H9 (cell line): ENCODE results near the gene ZNF576. TPM values are rescaled to one million over a fixed set of nuclear protein-coding genes. Genes with fewer than 3 reads are reported as not detected.

Experiments
- DNase-seq: peaks from one replicate; pipeline ENCODE4 v3.0.0-alpha.2; 2017
- H2AFZ ChIP-seq: one replicate; pipeline ENCODE4 v1.6.1; 2013; ENCODE audit warnings: mild to moderate bottlenecking, low read length, control low read depth, moderate library complexity
- H2AK5ac ChIP-seq: 2 replicates; pipeline ENCODE4 v1.6.1; 2013; ENCODE audit warnings: low read length, control low read depth, mixed read lengths; ENCODE audit not compliant: insufficient read length
- H2BK120ac ChIP-seq: one replicate; pipeline ENCODE4 v1.6.1; 2013; ENCODE audit warnings: low read depth, mild to moderate bottlenecking, low read length, control low read depth, inconsistent platforms; ENCODE audit not compliant: poor library complexity, severe bottlenecking
- H2BK12ac ChIP-seq: 2 replicates; pipeline ENCODE4 v1.6.1; 2013; ENCODE audit warnings: low read length, control low read depth, mixed read lengths, low read depth; ENCODE audit not compliant: insufficient read length
- H2BK15ac ChIP-seq: 2 replicates; pipeline ENCODE4 v1.6.1; 2013; ENCODE audit warnings: low read depth, low read length, control low read depth
- H2BK20ac ChIP-seq: one replicate; pipeline ENCODE4 v1.6.1; 2013; ENCODE audit warnings: low read depth, mild to moderate bottlenecking, low read length, control low read depth, inconsistent platforms; ENCODE audit not compliant: poor library complexity, severe bottlenecking
- H2BK5ac ChIP-seq: 2 replicates; pipeline ENCODE4 v1.6.1; 2013; ENCODE audit warnings: low read length, control low read depth, mixed read lengths; ENCODE audit not compliant: insufficient read length
- H3K14ac ChIP-seq: 2 replicates; pipeline ENCODE4 v1.6.1; 2013; ENCODE audit warnings: low read length, control low read depth; ENCODE audit not compliant: insufficient read depth
- H3K18ac ChIP-seq: 2 replicates; pipeline ENCODE4 v1.6.1; 2013; ENCODE audit warnings: low read depth, mild to moderate bottlenecking, mixed read lengths, low read length, control low read depth; ENCODE audit not compliant: insufficient read length
- H3K23ac ChIP-seq: 2 replicates; pipeline ENCODE4 v1.6.1; 2013; ENCODE audit warnings: low read length, control low read depth, mixed read lengths, low read depth; ENCODE audit not compliant: insufficient read length
- H3K23me2 ChIP-seq: 2 replicates; pipeline ENCODE4 v1.6.1; 2013; ENCODE audit warnings: low read depth, mild to moderate bottlenecking, mixed read lengths, low read length, control low read depth; ENCODE audit not compliant: insufficient read length, poor library complexity, severe bottlenecking
- H3K27ac ChIP-seq: 2 replicates; pipeline ENCODE4 v1.5.1; 2013; ENCODE audit warnings: low read length, control low read depth, mixed read lengths, low read depth; ENCODE audit not compliant: insufficient read length
- H3K27me3 ChIP-seq: 2 replicates; pipeline ENCODE4 v1.6.1; 2013; ENCODE audit warnings: low read length, control low read depth, inconsistent platforms; ENCODE audit not compliant: insufficient read depth
- H3K4ac ChIP-seq: 2 replicates; pipeline ENCODE4 v1.6.1; 2013; ENCODE audit warnings: low read depth, mild to moderate bottlenecking, control low read depth, inconsistent platforms, low read length, moderate library complexity
- H3K4me1 ChIP-seq: 2 replicates; pipeline ENCODE4 v1.6.1; 2013; ENCODE audit warnings: low read length, control low read depth, inconsistent platforms; ENCODE audit not compliant: insufficient read depth
- H3K4me2 ChIP-seq: 2 replicates; pipeline ENCODE4 v1.6.1; 2013; ENCODE audit warnings: low read length, control low read depth, mixed read lengths; ENCODE audit not compliant: insufficient read length, insufficient read depth
- H3K56ac ChIP-seq: 2 replicates; pipeline ENCODE4 v1.6.1; 2013; ENCODE audit warnings: low read depth, mild to moderate bottlenecking, mixed read lengths, low read length, control low read depth; ENCODE audit not compliant: insufficient read length
- H3K79me1 ChIP-seq: 2 replicates; pipeline ENCODE4 v1.6.1; 2013; ENCODE audit warnings: low read depth, mild to moderate bottlenecking, moderate library complexity, low read length, control low read depth, inconsistent platforms; ENCODE audit not compliant: insufficient read depth, poor library complexity, severe bottlenecking
- H3K79me2 ChIP-seq: 2 replicates; pipeline ENCODE4 v1.6.1; 2013; ENCODE audit warnings: low read length, control low read depth, inconsistent platforms; ENCODE audit not compliant: insufficient read depth
- H3K9ac ChIP-seq: 2 replicates; pipeline ENCODE4 v1.6.1; 2013; ENCODE audit warnings: low read length, control low read depth, mixed read lengths; ENCODE audit not compliant: insufficient read length; ENCODE audit errors: extremely low read depth
- H3K9me3 ChIP-seq: one replicate; pipeline ENCODE4 v1.6.1; 2013; ENCODE audit warnings: low read depth, low read length, inconsistent platforms; ENCODE audit not compliant: control insufficient read depth
- H3T11ph ChIP-seq: one replicate; pipeline ENCODE4 v1.6.1; 2013; ENCODE audit warnings: mild to moderate bottlenecking, low read length, control low read depth, inconsistent platforms
- H4K20me1 ChIP-seq: one replicate; pipeline ENCODE4 v1.6.1; 2013; ENCODE audit not compliant: control insufficient read depth, insufficient read length, insufficient read depth
- H4K5ac ChIP-seq: 2 replicates; pipeline ENCODE4 v1.6.1; 2013; ENCODE audit warnings: low read depth, mild to moderate bottlenecking, mixed read lengths, low read length, control low read depth; ENCODE audit not compliant: insufficient read length
- H4K8ac ChIP-seq: replicated peaks from 2 replicates; pipeline ENCODE4 v1.6.1; 2013; ENCODE audit warnings: low read length, control low read depth, mixed read lengths, low read depth; ENCODE audit not compliant: insufficient read length
- H4K91ac ChIP-seq: 2 replicates; pipeline ENCODE4 v1.6.1; 2013; ENCODE audit warnings: low read depth, mild to moderate bottlenecking, moderate library complexity, mixed read lengths, low read length, control low read depth; ENCODE audit not compliant: insufficient read length
- H3K27ac Mint-ChIP-seq, 3 experiments: 2 replicates in 2 of 3; 3 replicates in 1 of 3; pipeline ENCODE4 v1.8.0; 2020 to 2021; ENCODE audit warnings: mixed read lengths in 3 of 3, mild to moderate bottlenecking in 1 of 3, moderate library complexity in 1 of 3
- H3K27me3 Mint-ChIP-seq: 2 replicates; pipeline ENCODE4 v1.8.0; 2021; ENCODE audit warnings: low read depth, mild to moderate bottlenecking, moderate library complexity, mixed read lengths
- H3K36me3 Mint-ChIP-seq, 3 experiments: 2 replicates in 2 of 3; 3 replicates in 1 of 3; pipeline ENCODE4 v1.8.0; 2020 to 2021; ENCODE audit warnings: low read depth in 3 of 3, mixed read lengths in 3 of 3; ENCODE audit not compliant: insufficient read depth in 1 of 3
- H3K4me1 Mint-ChIP-seq, 2 experiments: 2 replicates each; pipeline ENCODE4 v1.8.0; 2020; ENCODE audit warnings: mixed read lengths in 2 of 2
- H3K4me3 Mint-ChIP-seq, 2 experiments: 2 replicates in 1 of 2; 3 replicates in 1 of 2; pipeline ENCODE4 v1.8.0; 2020 to 2021; ENCODE audit warnings: mild to moderate bottlenecking in 2 of 2, mixed read lengths in 2 of 2, moderate library complexity in 1 of 2
- H3K9me3 Mint-ChIP-seq, 2 experiments: 2 replicates in 1 of 2; 3 replicates in 1 of 2; pipeline ENCODE4 v1.8.0; 2020; ENCODE audit warnings: mild to moderate bottlenecking in 2 of 2, mixed read lengths in 2 of 2, moderate library complexity in 1 of 2
- WGBS: extraction: QIAGEN DNeasy Blood & Tissue Kit; methylation state at CpG from one replicate; pipeline ENCODE4 v1.1.7; 2013; ENCODE audit warnings: missing lambda C conversion rate, low lambda C conversion rate, mixed read lengths; ENCODE audit not compliant: insufficient read length; ENCODE audit errors: extremely low coverage; 5-methylcytosine and 5-hydroxymethylcytosine counted together
- total RNA-seq: library from RNA; stranded (reverse); gene quantifications from 2 replicates; pipeline ENCODE4 v1.2.1, GENCODE V29; 2021
- TF ChIP-seq, protein P1 (sequence below): fragments of 200-600 bp; sonication (generic); conservative IDR thresholded peaks from 3 replicates; pipeline ENCODE4 v1.8.0; 2021; ENCODE audit warnings: antibody characterized with exemption, mild to moderate bottlenecking

ZNF576 gene
- total RNA-seq, 1 experiment from 2014 or later, result 19.7 TPM

DNA sequence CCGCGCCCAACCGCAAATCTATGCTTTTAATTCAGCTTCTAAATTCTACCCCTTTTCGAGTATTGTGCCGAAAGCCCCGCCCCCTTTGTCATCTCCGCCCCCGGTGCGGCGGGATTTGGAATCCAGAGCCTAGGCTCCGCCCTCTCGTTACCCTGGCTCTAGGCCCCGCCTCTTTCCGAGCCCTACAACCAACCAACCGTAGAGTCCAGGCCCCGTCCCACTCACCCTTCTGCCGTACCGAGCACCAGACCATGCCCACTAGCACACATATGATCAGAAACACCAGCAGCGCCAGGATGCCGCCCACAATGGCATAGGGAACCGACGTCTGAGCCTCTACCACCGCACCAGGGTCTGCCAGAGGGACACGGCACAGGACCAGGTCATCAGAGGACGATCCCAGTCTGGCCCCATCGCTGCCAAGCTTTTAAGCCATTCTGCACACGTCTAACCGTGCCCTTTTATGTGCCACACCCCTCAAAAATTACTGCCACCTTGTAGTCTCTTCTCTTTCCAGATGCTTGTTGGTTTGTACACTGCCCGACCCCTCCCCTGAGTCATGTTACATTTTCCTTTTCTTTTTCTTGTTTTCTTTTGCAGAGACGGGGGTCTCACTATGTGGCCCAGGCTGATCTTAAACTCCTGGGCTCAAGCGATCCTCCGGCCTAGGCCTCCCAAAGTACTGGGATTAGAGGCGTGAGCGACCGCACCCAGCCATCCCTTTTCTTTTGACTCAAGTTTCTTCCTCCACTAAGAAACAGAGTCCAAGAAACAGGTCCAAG lies 27.7 kb downstream of the ZNF576 start:
- Mint-ChIP-seq H3K27ac (peak overlapping the region; percentile 49 to 82 (median 69); a peak in 5 of 7 replicates), H3K9me3 (no peaks in the 10 kb centered on the region; a peak in 1 of 5 replicates)
- H2BK15ac ChIP-seq, result no peak overlapping the region

More for the DNA sequence above, 27.7 kb downstream of the ZNF576 start:
- Histone ChIP-seq H3K27me3 (no peaks in the 10 kb centered on the region), H2BK5ac (no peak overlapping the region), H2BK12ac (no peak overlapping the region), H3K4ac (no peak overlapping the region), H3K56ac (no peak overlapping the region), H3K23ac (no peak overlapping the region), H3K18ac (no peak overlapping the region), H3K23me2 (peaks cover 10% of the 10 kb centered on the region), H2BK20ac (no peak overlapping the region), H3K9me3 (no peaks in the 10 kb centered on the region), H3K79me2 (no peaks in the 10 kb centered on the region), H2AK5ac (no peak overlapping the region), H3K4me2 (no peak overlapping the region), H3K9ac (no peak overlapping the region), H4K91ac (no peak overlapping the region), H3K4me1 (no peaks in the 10 kb centered on the region; the same call in none of the 2 replicates), H3K27ac (no peak overlapping the region), H4K5ac (no peak overlapping the region), H4K8ac (no peak overlapping the region), H2BK120ac (no peak overlapping the region), H3K14ac (no peak overlapping the region), H2AFZ (no peak overlapping the region), H3K79me1 (no peaks in the 10 kb centered on the region), H4K20me1 (no peaks in the 10 kb centered on the region), H3T11ph (no peak overlapping the region)
- TF ChIP-seq, protein P1, sequence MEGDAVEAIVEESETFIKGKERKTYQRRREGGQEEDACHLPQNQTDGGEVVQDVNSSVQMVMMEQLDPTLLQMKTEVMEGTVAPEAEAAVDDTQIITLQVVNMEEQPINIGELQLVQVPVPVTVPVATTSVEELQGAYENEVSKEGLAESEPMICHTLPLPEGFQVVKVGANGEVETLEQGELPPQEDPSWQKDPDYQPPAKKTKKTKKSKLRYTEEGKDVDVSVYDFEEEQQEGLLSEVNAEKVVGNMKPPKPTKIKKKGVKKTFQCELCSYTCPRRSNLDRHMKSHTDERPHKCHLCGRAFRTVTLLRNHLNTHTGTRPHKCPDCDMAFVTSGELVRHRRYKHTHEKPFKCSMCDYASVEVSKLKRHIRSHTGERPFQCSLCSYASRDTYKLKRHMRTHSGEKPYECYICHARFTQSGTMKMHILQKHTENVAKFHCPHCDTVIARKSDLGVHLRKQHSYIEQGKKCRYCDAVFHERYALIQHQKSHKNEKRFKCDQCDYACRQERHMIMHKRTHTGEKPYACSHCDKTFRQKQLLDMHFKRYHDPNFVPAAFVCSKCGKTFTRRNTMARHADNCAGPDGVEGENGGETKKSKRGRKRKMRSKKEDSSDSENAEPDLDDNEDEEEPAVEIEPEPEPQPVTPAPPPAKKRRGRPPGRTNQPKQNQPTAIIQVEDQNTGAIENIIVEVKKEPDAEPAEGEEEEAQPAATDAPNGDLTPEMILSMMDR, result no peak
- no CpG with 5 or more reads among the region's 35 CpGs for WGBS
- peak overlapping the region in 1 of 2 experiments; percentile 16; a peak in 1 of 5 replicates for H3K4me3 Mint-ChIP-seq
- H3K4me1 Mint-ChIP-seq, result peaks cover 23 to 37% of the 10 kb centered on the region in 2 experiments
- H3K36me3 Mint-ChIP-seq, result peaks cover 11 to 31% (median 13%) of the 10 kb centered on the region in 3 experiments; a peak in 6 of 7 replicates
- peak; percentile 93 for DNase-seq
- H3K27me3 Mint-ChIP-seq, result peaks cover 20% of the 10 kb centered on the region
